Spleen (tissue), 11 donors: ENCODE measurements around the gene EVC. TPM values are rescaled to one million over a fixed set of nuclear protein-coding genes. Genes with fewer than 3 reads are reported as not detected.

Source experiments
- DNase-seq: peaks from one replicate; pipeline ENCODE4 v3.0.0-alpha.2; 2020
- H3K27ac ChIP-seq, 8 donors: fragments of 200-600 bp; sonication (generic) in 7 of 8; 1 replicate in 4 of 8; 2 replicates in 4 of 8; pipeline versions ENCODE4 v1.5.0 to v1.8.0; 2016 to 2021; ENCODE audit warnings: inconsistent platforms in 4 of 8, mild to moderate bottlenecking in 4 of 8, moderate library complexity in 1 of 8
- H3K27me3 ChIP-seq, 7 donors: fragments of 200-600 bp; sonication (generic) in 6 of 7; replicated peaks in 1 of 7; 1 replicate in 4 of 7; 2 replicates in 3 of 7; pipeline versions ENCODE4 v1.5.0 to v1.8.0; 2016 to 2021; ENCODE audit warnings: inconsistent platforms in 3 of 7, mild to moderate bottlenecking in 1 of 7
- H3K36me3 ChIP-seq, 6 donors: fragments of 200-600 bp; sonication (generic) in 5 of 6; 1 replicate in 4 of 6; 2 replicates in 2 of 6; pipeline versions ENCODE4 v1.5.0 to v1.8.0; 2016 to 2021; ENCODE audit warnings: inconsistent platforms in 2 of 6
- H3K4me1 ChIP-seq, 6 donors: fragments of 200-600 bp; sonication (generic) in 5 of 6; 1 replicate in 3 of 6; 2 replicates in 3 of 6; pipeline versions ENCODE4 v1.5.0 to v1.8.0; 2016 to 2021; ENCODE audit warnings: inconsistent platforms in 3 of 6
- H3K4me3 ChIP-seq, 8 donors: fragments of 200-600 bp; sonication (generic) in 7 of 8; 1 replicate in 4 of 8; 2 replicates in 4 of 8; pipeline versions ENCODE4 v1.5.0 to v1.8.0; 2016 to 2021; ENCODE audit warnings: inconsistent platforms in 4 of 8, mild to moderate bottlenecking in 4 of 8, moderate library complexity in 2 of 8
- H3K9me3 ChIP-seq, 8 donors: fragments of 200-600 bp; sonication (generic) in 7 of 8; 1 replicate in 4 of 8; 2 replicates in 4 of 8; pipeline versions ENCODE4 v1.5.0 to v1.8.0; 2016 to 2021; ENCODE audit warnings: inconsistent platforms in 4 of 8
- CTCF ChIP-seq, 11 experiments: fragments of 200-600 bp in 7 of 11; fragments of 450-650 bp in 4 of 11; sonication (generic) in 4 of 11; IDR thresholded peaks in 8 of 11; conservative IDR thresholded peaks in 3 of 11; 1 replicate in 7 of 11; 2 replicates in 4 of 11; pipeline versions ENCODE4 v1.4.0 to v1.8.0; 2016 to 2021; ENCODE audit warnings: antibody characterized with exemption in 11 of 11, inconsistent platforms in 4 of 11, mild to moderate bottlenecking in 1 of 11
- POLR2A ChIP-seq, 3 donors: fragments of 450-650 bp; IDR thresholded peaks; one replicate each; pipeline ENCODE4 v1.5.1; 2017; ENCODE audit warnings: antibody characterized with exemption in 3 of 3, mild to moderate bottlenecking in 1 of 3
- POLR2AphosphoS5 ChIP-seq, 3 donors: sonication (generic); formaldehyde crosslinking; IDR thresholded peaks; one replicate each; pipeline ENCODE4 v1.5.1; 2017; ENCODE audit warnings: antibody characterized with exemption in 3 of 3
- WGBS, 5 donors: extraction: QIAGEN DNeasy Blood & Tissue Kit in 3 of 5; methylation state at CpG; one replicate each; pipeline versions ENCODE4 v1.1.5 to v1.1.7; 2013 to 2018; 5-methylcytosine and 5-hydroxymethylcytosine counted together
- intact Hi-C: fragments of 100-400 bp; cut with DNase I; formaldehyde crosslinking; loops from one replicate; pipeline ENCODE4 v1.15.0; 2023; ENCODE audit warnings: low total_unique reads
- polyA plus RNA-seq, 3 donors: library from polyadenylated mRNA; stranded (reverse); fragments of 200-250 nt; gene quantifications; one replicate each; pipeline ENCODE4 v1.2.1, GENCODE V29; 2013
- total RNA-seq, 7 donors: library from RNA; depleted of rRNA in 3 of 7; stranded (reverse); fragments of >200 nt in 3 of 7; fragmentation: NEBNext Ultra II Directional in 4 of 7; extraction: Animal tissue kit (Norgen Biotek cat#: 25700) in 4 of 7; gene quantifications; one replicate each; pipeline versions ENCODE4 v1.1.0 to v1.2.1, GENCODE V29; 2016 to 2021
- donor health status: healthy with polysubstance abuse.
- donor health status: DM: no; HTN: no; CAD: no; lungs with moderate emphysema.
- donor health status: DM: no; HTN: no; CAD: no.
- donor health status: Bipolar disorder and iron deficiency.
- donor health status: healthy.
- donor health status: DM: no; HTN: no; CAD: no.
- donor health status: DM: yes; HTN: yes; CAD: no.

EVC gene
- total and polyA plus RNA-seq, 10 donors: 0.20 to 13.3 (median 6.9) TPM

GRCh38 chr4:5755679-5756078, 44.7 kb downstream of the EVC start:
- 65 to 78% (median 70%) methylated on average over 6 to 7 of the region's 7 CpGs for WGBS, 5 donors
- H3K27me3 ChIP-seq: peaks cover 0 to 4% (median 0%) of the 10 kb centered on the region in 7 donors
- H3K27ac ChIP-seq: no peak overlapping the region
- peaks cover 0 to 26% (median 0%) of the 10 kb centered on the region in 6 donors for H3K36me3 ChIP-seq
- TF ChIP-seq POLR2A (IDR thresholded peaks at IDR 0.05) (no peak), CTCF (IDR thresholded peaks at IDR 0.05 in 8 of 11, conservative IDR thresholded peaks at IDR 0.05 in 3 of 11) (no peak), POLR2AphosphoS5 (IDR thresholded peaks at IDR 0.05) (no peak)
- intact Hi-C loops: no loop called here
- H3K9me3 ChIP-seq: peaks cover 0 to 3% (median 0%) of the 10 kb centered on the region in 8 donors
- H3K4me1 ChIP-seq: no peaks in the 10 kb centered on the region
- H3K4me3 ChIP-seq: no peak overlapping the region
- no peak for DNase-seq

- Histone ChIP-seq H3K27ac (no peak overlapping the region), H3K9me3 (peaks cover 0 to 3% (median 0%) of the 10 kb centered on the region in 8 donors), H3K27me3 (peaks cover 0 to 4% (median 0%) of the 10 kb centered on the region in 7 donors), H3K4me1 (no peaks in the 10 kb centered on the region), H3K4me3 (no peak overlapping the region), H3K36me3 (peaks cover 0 to 26% (median 0%) of the 10 kb centered on the region in 6 donors)
- WGBS, 5 donors: 87 to 96% (median 92%) methylated on average over 5 to 9 of the region's 9 CpGs
- no peak for TF ChIP-seq CTCF (IDR thresholded peaks at IDR 0.05 in 8 of 11, conservative IDR thresholded peaks at IDR 0.05 in 3 of 11)
- TF ChIP-seq POLR2A (IDR thresholded peaks at IDR 0.05): no peak
- TF ChIP-seq POLR2AphosphoS5 (IDR thresholded peaks at IDR 0.05): no peak
- no peak for DNase-seq
- intact Hi-C loops: no loop called here
These were observed 45.3 kb downstream of the EVC start for GRCh38 chr4:5756271-5756670.

- no peak for DNase-seq
These were observed 46.1 kb downstream of the EVC start for GRCh38 chr4:5757091-5757490.

GRCh38 chr4:5757536-5757935, 46.5 kb downstream of the EVC start:
- H3K27ac ChIP-seq: no peak overlapping the region
- DNase-seq: no peak
- WGBS, 5 donors: 94 to 98% (median 96%) methylated on average over 4 of the region's 4 CpGs
- H3K9me3 ChIP-seq: peaks cover 0 to 5% (median 0%) of the 10 kb centered on the region in 8 donors
- no peak overlapping the region for H3K4me3 ChIP-seq
- no peak for TF ChIP-seq POLR2A (IDR thresholded peaks at IDR 0.05)
- no peak for TF ChIP-seq CTCF (IDR thresholded peaks at IDR 0.05 in 8 of 11, conservative IDR thresholded peaks at IDR 0.05 in 3 of 11)
- TF ChIP-seq POLR2AphosphoS5 (IDR thresholded peaks at IDR 0.05): no peak
- H3K36me3 ChIP-seq: peaks cover 0 to 26% (median 0%) of the 10 kb centered on the region in 6 donors
- intact Hi-C loops: no loop called here
- H3K4me1 ChIP-seq: no peaks in the 10 kb centered on the region
- H3K27me3 ChIP-seq: peaks cover 0 to 4% (median 0%) of the 10 kb centered on the region in 7 donors

More at GRCh38 chr4:5757091-5757490, 46.1 kb downstream of the EVC start:
- Histone ChIP-seq H3K9me3 (peaks cover 0 to 5% (median 0%) of the 10 kb centered on the region in 8 donors), H3K36me3 (peaks cover 0 to 26% (median 0%) of the 10 kb centered on the region in 6 donors), H3K27ac (no peak overlapping the region), H3K4me1 (no peaks in the 10 kb centered on the region), H3K27me3 (peaks cover 0 to 4% (median 0%) of the 10 kb centered on the region in 7 donors), H3K4me3 (no peak overlapping the region)
- TF ChIP-seq CTCF (IDR thresholded peaks at IDR 0.05 in 8 of 11, conservative IDR thresholded peaks at IDR 0.05 in 3 of 11): no peak
- TF ChIP-seq POLR2A (IDR thresholded peaks at IDR 0.05): no peak
- TF ChIP-seq POLR2AphosphoS5 (IDR thresholded peaks at IDR 0.05): no peak
- WGBS, 5 donors: 91 to 96% (median 92%) methylated on average over 4 to 7 of the region's 7 CpGs
- intact Hi-C loops: no loop called here
